NCI-H226 (cell line): ENCODE data around the gene CLEC4M.

ENCODE experiments used
- DNase-seq: peaks from one replicate; pipeline ENCODE4 v3.0.0-alpha.2; 2015

Gene CLEC4M

GRCh38 chr19:7818806-7819205 lies 55.8 kb downstream of the CLEC4M start:
- no peak for DNase-seq
